GM12873 (cell line): ENCODE data around the gene C1QL1.

ENCODE experiments used
- CTCF ChIP-seq: IDR thresholded peaks from 2 replicates; pipeline ENCODE4 v1.5.1; 2012; ENCODE audit warnings: low read depth, mild to moderate bottlenecking, moderate library complexity, low read length, control low read depth; ENCODE audit not compliant: insufficient read depth; ENCODE audit errors: missing control alignments

Gene C1QL1

DNA sequence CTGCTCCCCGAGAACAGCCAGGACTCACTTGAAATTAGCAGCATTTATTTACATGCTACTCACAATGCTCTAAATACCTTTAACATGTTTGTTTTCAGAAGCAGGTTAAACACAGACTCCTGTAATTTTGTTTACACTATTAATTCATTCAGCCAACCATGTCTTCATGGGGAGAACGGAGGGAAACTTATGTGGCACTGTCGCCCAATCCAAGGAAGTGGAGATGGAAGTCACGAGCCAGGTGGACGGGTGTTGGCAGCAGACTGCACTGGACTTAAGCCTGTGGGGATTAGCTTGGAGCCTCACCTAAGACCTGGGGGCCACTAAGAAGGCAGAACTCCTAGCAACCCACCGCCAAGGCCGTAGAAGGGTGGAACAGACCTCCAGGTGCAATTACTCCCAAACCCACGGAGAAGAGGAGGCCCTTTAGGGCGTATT, 44.0 kb downstream of the C1QL1 start:
- TF ChIP-seq CTCF = no peak

GRCh38 chr17:44922746-44923470, 45.2 kb downstream of the C1QL1 start:
- TF ChIP-seq CTCF = no peak

DNA sequence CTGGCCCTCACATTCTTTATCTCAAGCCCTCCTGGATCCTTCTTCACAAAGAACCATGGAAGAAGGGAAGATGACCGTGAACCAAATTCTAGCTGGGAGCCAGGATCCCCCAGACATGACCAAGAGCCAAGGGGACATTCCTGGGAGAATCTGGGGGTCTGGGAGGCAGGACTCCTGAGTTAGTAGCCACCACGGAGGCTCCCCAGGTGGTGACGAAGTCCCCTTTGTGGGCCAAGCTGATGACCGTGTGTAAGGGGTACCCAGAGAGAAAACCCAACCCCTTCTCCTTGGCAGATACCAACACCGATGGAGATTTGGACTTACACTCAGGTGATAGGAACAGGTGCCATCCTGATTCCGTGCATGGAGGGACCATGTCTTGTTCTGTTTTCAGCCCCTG, 46.0 kb downstream of the C1QL1 start:
- no peak for TF ChIP-seq CTCF

DNA sequence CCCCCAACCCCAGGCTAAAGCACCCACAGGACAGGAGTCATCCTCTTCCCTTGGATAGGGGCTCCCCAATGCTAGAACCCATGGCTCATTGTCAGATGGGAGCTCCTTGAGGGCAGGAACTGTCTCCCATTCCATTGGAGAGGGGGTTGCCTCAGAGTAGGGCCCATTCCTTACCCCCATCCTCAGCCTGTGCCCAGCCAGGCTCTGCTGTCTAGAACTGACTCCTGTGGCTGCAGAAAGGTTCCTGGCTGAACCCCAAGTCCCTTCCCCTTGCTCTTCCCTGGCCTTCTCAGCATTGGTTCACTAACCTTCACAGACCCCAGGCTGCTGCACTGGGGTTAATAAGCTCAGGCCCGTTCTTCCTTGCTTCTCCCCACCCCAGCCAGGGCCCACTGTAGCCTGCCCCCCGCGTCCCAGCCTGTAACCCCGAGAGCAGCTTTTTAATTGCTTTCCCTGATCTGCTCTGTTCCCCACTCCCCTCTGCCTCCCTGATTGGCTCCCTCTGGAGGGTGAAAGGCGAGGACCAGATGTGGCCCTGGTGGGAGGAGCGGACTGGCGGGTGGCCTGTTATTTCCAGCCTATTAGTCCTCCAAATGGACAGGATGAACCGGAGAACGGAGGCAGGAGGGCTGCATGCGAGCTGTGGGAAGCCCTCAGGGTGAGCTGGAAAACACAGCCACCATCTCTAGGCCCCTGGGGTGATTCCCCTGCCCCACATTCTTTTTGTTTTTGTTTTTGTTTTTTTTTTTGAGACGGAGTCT, 46.8 kb downstream of the C1QL1 start:
- no peak for TF ChIP-seq CTCF

DNA sequence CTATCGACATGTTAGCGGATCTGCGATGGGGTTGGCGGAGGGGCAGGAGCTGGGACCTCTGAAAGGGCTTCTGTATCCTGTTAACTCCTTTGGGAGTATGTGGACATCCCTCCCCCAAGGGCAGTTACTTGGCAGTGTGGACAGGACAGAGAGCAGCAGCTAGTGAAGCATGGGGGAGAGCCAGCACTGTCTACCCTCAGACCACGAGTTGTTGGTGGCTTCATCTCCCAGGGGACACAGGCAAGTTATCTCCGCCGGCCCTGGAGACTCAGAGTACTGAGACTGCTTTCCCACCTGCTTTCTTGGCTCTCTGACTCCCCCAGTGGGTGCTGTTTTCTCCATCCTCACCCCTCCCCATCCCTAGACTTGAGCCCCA, 47.5 kb downstream of the C1QL1 start:
- TF ChIP-seq CTCF = no peak

DNA sequence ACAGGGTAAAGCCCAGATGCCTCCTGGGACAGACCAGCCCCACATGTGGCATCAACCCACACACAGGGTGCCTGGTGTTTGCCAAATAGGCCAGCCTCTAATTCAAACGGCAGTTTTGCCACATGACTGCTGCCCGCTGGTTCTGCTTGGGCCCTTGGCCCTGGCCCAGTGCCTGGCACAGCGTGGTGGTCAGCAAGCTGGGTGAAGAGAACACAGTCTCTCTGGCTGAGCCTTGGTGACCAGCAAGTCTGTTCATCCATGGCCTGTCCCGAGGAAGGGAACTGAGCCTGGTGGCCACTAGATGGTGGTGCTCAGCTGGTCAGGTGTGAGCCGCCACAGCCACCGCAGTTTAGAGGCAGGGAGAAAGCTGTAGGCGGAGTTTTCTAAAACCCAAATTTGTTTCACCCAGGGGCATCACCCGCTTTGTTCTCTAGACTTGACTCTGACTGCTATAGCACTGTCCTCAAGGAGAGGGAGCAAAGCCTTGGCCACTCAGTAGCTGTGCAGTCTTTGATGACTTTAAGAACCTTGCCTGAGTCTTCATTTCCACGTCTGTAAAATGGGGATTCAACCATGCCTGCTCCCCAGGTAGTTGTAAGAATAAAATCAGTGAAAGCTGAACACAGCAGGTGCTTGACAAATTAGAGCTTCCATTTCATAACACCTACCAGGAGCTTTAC, 48.1 kb downstream of the C1QL1 start:
- TF ChIP-seq CTCF = peak; percentile 89

DNA sequence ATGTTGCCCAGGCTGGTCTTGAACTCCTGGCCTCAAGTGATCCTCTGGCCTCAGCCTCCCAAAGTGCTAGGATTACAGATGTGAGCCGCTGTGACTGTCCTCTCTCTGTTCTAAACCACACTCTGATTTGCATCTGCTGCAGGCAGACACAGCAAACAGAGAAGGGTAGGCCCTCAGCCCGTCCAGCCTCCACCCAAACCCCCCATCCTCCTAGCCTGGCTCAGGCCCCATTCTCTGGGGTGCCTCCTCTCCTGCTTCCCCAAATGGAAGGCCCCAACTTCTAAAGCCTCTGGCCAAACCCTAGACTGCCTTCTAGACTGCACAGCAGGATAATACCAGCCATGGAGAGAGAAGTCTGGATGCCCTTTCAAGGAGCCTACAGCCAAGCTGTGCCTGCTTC, 48.7 kb downstream of the C1QL1 start:
- TF ChIP-seq CTCF = no peak
